Thoracic aorta (tissue), 2 donors: ENCODE results near the gene ADO. TPM values are rescaled to one million over a fixed set of nuclear protein-coding genes. Genes with fewer than 3 reads are reported as not detected.

Source experiments
- ATAC-seq: fragments of 150-250 bp; one replicate; pipeline ENCODE4 v1.8.0; 2017; ENCODE audit warnings: low read depth; ENCODE audit not compliant: insufficient number of reproducible peaks, low FRiP score
- DNase-seq: peaks from one replicate; pipeline ENCODE4 v3.0.0-alpha.2; 2020; ENCODE audit warnings: low spot score
- H3K27ac ChIP-seq, 2 donors: fragments of 200-600 bp; sonication (generic); 1 replicate in 1 of 2; 2 replicates in 1 of 2; pipeline ENCODE4 v1.5.1; 2016; ENCODE audit warnings: mild to moderate bottlenecking in 2 of 2, moderate library complexity in 2 of 2
- H3K27me3 ChIP-seq: fragments of 200-600 bp; sonication (generic); replicated peaks from 2 replicates; pipeline ENCODE4 v1.6.0; 2016; ENCODE audit warnings: mild to moderate bottlenecking; ENCODE audit not compliant: insufficient read depth
- H3K36me3 ChIP-seq: fragments of 200-600 bp; sonication (generic); one replicate; pipeline ENCODE4 v1.5.1; 2016
- H3K4me1 ChIP-seq, 2 donors: fragments of 200-600 bp; sonication (generic); 1 replicate in 1 of 2; 2 replicates in 1 of 2; pipeline versions ENCODE4 v1.5.1 to v1.6.0; 2016; ENCODE audit warnings: low read depth in 2 of 2, mild to moderate bottlenecking in 1 of 2; ENCODE audit not compliant: control insufficient read depth in 1 of 2
- H3K4me3 ChIP-seq: fragments of 200-600 bp; sonication (generic); 2 replicates; pipeline ENCODE4 v1.5.1; 2016; ENCODE audit warnings: mild to moderate bottlenecking
- H3K9me3 ChIP-seq: fragments of 200-600 bp; sonication (generic); 2 replicates; pipeline ENCODE4 v1.5.1; 2016
- total RNA-seq, 2 donors: library from RNA; depleted of rRNA; stranded (reverse); fragments of >200 nt; gene quantifications; one replicate each; pipeline versions ENCODE4 v1.1.0 to v1.2.3, GENCODE V29; 2016
- TF ChIP-seq, protein P1 (sequence below): fragments of 200-600 bp; sonication (generic); IDR thresholded peaks from one replicate; pipeline ENCODE4 v1.5.1; 2019; ENCODE audit warnings: antibody characterized with exemption

The ADO gene
- total RNA-seq, 2 donors from 2014 or later, result 15.8 to 22.8 TPM

DNA sequence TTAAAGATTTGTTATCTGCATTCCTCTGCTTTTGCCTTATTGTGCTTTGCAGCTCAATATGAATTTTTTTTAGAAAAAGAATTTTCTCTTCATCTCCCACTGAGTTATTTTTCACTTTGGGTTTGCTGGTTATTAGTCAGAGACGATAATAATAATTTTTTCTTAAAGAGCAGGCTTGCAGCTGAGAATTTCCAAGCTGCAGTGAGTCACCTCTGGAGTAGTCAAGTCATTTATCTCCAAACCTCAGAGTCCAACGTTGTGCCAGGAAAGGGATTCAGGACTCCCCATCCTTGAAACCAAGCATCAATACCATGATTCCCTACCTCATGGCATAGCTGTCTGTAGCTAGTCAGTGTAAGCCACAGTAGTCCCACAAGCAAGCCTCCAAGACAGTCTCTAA is 26.8 kb downstream of the ADO start:
- H3K9me3 ChIP-seq, result no peaks in the 10 kb centered on the region
- H3K36me3 ChIP-seq, result no peaks in the 10 kb centered on the region
- no peaks in the 10 kb centered on the region for H3K4me1 ChIP-seq
- no peak overlapping the region for H3K27ac ChIP-seq
- TF ChIP-seq, protein P1, sequence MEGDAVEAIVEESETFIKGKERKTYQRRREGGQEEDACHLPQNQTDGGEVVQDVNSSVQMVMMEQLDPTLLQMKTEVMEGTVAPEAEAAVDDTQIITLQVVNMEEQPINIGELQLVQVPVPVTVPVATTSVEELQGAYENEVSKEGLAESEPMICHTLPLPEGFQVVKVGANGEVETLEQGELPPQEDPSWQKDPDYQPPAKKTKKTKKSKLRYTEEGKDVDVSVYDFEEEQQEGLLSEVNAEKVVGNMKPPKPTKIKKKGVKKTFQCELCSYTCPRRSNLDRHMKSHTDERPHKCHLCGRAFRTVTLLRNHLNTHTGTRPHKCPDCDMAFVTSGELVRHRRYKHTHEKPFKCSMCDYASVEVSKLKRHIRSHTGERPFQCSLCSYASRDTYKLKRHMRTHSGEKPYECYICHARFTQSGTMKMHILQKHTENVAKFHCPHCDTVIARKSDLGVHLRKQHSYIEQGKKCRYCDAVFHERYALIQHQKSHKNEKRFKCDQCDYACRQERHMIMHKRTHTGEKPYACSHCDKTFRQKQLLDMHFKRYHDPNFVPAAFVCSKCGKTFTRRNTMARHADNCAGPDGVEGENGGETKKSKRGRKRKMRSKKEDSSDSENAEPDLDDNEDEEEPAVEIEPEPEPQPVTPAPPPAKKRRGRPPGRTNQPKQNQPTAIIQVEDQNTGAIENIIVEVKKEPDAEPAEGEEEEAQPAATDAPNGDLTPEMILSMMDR, result no peak
- DNase-seq (no peak), ATAC-seq (no peak)
- H3K4me3 ChIP-seq, result no peak overlapping the region
- no peaks in the 10 kb centered on the region for H3K27me3 ChIP-seq

GRCh38 chr10:62839590-62839989 is 35.1 kb downstream of the ADO start:
- no peaks in the 10 kb centered on the region for H3K27me3 ChIP-seq
- H3K27ac ChIP-seq, result no peak overlapping the region
- no peak overlapping the region for H3K4me3 ChIP-seq
- H3K9me3 ChIP-seq, result no peaks in the 10 kb centered on the region
- DNase-seq (no peak), ATAC-seq (no peak)
- no peaks in the 10 kb centered on the region for H3K4me1 ChIP-seq
- H3K36me3 ChIP-seq, result no peaks in the 10 kb centered on the region
- TF ChIP-seq, protein P1, result no peak

DNA sequence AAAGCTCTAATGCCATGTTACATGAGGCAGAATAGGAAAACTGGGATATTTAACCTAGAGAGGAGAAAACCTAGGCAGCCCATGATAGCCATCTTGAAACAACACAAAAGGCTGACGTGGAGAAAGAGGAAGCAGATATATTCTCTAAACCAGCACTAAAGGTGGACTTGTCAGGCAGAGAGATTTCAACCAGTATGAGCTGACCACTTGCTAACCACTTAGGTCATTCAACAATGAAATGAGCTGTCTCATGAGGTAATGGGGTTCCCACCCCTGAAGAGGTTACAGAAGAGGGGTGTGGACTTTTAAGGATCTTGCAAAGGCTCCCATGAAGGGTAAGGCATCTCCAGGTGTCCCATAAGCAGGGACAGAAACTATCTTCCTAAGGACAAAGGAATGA is 38.5 kb downstream of the ADO start:
- no peaks in the 10 kb centered on the region for H3K27me3 ChIP-seq
- peaks cover 10% of the 10 kb centered on the region for H3K9me3 ChIP-seq
- H3K27ac ChIP-seq, result no peak overlapping the region
- no peak for DNase-seq
- no peak overlapping the region for H3K4me3 ChIP-seq
- H3K4me1 ChIP-seq, result no peaks in the 10 kb centered on the region
- TF ChIP-seq, protein P1, result no peak
- ATAC-seq, result no peak
- no peaks in the 10 kb centered on the region for H3K36me3 ChIP-seq

GRCh38 chr10:62843600-62843999 is 39.1 kb downstream of the ADO start:
- Histone ChIP-seq H3K4me1 (no peaks in the 10 kb centered on the region), H3K9me3 (peaks cover 10% of the 10 kb centered on the region), H3K36me3 (no peaks in the 10 kb centered on the region), H3K27ac (no peak overlapping the region), H3K4me3 (no peak overlapping the region), H3K27me3 (no peaks in the 10 kb centered on the region)
- TF ChIP-seq, protein P1, result no peak
- ATAC-seq, result no peak
- no peak for DNase-seq

- no peak for ATAC-seq
- Histone ChIP-seq H3K4me3 (no peak overlapping the region), H3K27ac (no peak overlapping the region), H3K27me3 (no peaks in the 10 kb centered on the region), H3K9me3 (peaks cover 10% of the 10 kb centered on the region), H3K4me1 (no peaks in the 10 kb centered on the region), H3K36me3 (no peaks in the 10 kb centered on the region)
- TF ChIP-seq, protein P1, result no peak
- no peak for DNase-seq
These were observed 39.9 kb downstream of the ADO start for GRCh38 chr10:62844280-62845011.
